Measurements from ENCODE around the gene CFLAR. TPM values are rescaled to one million over a fixed set of nuclear protein-coding genes. Genes with fewer than 3 reads are reported as not detected.

The CFLAR gene
- total RNA-seq, 4 donors from 2014 or later, result 157 to 492 (median 249) TPM

DNA sequence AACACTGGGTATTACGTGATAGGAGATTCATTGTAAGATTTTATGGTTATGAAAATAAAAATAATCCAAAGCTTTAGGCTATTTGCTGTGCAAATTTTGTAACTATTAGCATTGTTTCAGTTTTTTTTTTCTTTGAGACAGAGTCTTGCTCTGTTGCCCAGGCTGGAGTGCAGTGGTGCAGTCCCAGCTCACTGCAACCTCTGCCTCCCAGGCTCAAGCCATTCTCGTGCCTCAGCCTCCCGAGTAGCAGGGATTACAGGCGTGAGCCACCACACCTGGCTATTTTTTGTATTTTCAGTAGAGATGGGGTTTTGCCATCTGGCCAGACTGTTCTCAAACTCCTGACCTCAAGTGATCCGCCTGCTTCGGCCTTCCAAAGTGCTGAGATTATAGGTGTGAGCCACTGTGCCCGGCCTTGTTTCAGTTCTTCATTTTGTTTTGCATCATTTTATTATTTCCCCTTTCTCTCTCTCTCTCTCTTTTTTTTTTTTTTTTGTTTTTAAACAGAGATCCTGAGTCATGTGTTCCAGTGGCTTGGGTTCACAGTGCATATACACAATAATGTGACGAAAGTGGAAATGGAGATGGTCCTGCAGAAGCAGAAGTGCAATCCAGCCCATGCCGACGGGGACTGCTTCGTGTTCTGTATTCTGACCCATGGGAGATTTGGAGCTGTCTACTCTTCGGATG lies 92.7 kb downstream of the CFLAR start:
- WGBS, 2 donors, result 93% methylated on average over 12 of the region's 12 CpGs
- Histone ChIP-seq H3K36me3 (no peaks in the 10 kb centered on the region), H3K4me1 (peaks cover 2 to 6% of the 10 kb centered on the region in 2 donors), H3K27ac (no peak overlapping the region), H3K9me3 (no peaks in the 10 kb centered on the region), H3K4me3 (replicated peaks in 1 of 3) (no peak overlapping the region), H3K27me3 (no peaks in the 10 kb centered on the region)
- DNase-seq, result no peak
- TF ChIP-seq CTCF (IDR thresholded peaks at IDR 0.05) (no peak), POLR2A (IDR thresholded peaks at IDR 0.05) (no peak)
- intact Hi-C loops (cut with DNase I), result no loop called here

DNA sequence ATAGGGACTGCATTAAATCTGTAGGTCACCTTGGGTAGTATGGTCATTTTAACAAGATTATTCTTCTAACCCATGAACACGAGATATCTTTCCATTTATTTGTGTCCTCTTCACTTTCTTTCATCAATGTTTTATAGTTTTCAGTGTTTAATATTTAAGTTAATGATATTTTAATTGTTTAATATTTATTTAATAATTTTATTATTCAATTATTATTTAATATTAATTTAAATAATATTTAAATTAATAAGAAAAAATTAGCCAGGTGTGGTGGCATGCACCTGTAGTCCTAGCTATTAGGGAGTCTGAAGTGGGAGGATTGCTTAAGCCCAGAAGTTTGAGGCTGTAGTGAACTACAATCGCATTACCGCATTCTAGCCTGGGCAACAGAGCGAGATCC lies 100.0 kb downstream of the CFLAR start:
- H3K27me3 ChIP-seq, result no peaks in the 10 kb centered on the region
- intact Hi-C loops (cut with DNase I), result no loop called here
- TF ChIP-seq POLR2A (IDR thresholded peaks at IDR 0.05), result no peak
- TF ChIP-seq CTCF (IDR thresholded peaks at IDR 0.05), result no peak
- 96 to 99% methylated on average over 4 of the region's 4 CpGs for WGBS, 2 donors
- H3K9me3 ChIP-seq, result no peaks in the 10 kb centered on the region
- H3K4me1 ChIP-seq, result peaks cover 19 to 23% of the 10 kb centered on the region in 2 donors
- no peak overlapping the region for H3K4me3 ChIP-seq (replicated peaks in 1 of 3)
- H3K36me3 ChIP-seq, result no peaks in the 10 kb centered on the region
- H3K27ac ChIP-seq, result no peak overlapping the region
- no peak for DNase-seq

- TF ChIP-seq CTCF (IDR thresholded peaks at IDR 0.05) (no peak), POLR2A (IDR thresholded peaks at IDR 0.05) (no peak)
- Histone ChIP-seq H3K4me1 (peaks cover 19 to 25% of the 10 kb centered on the region in 2 donors), H3K4me3 (replicated peaks in 1 of 3) (no peak overlapping the region), H3K9me3 (no peaks in the 10 kb centered on the region), H3K27ac (no peak overlapping the region), H3K36me3 (no peaks in the 10 kb centered on the region), H3K27me3 (no peaks in the 10 kb centered on the region)
- WGBS, 2 donors, result 94 to 100% methylated on average over 1 of the region's 1 CpG
- DNase-seq, result no peak
- intact Hi-C loops (cut with DNase I), result no loop called here
Measured at GRCh38 chr2:201216918-201217317, 101.0 kb downstream of the CFLAR start.

DNA sequence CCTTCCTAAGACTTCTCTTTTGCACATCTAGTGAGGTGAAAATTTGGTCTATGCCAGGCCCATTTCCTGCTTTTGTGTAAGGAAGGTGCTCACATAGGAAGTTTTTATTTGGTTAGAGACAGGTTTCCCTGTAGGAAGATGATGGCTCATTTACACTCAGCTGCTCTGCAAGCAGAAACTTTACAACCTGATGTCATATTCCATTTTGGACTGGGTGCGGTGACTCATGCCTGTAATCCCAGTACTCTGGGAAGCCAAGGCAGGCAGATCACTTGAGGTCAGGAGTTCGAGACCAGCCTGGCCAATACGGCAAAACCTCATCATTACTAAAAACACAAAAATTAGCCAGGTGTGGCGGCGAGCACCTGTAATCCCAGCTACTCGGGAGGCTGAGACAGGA lies 102.8 kb downstream of the CFLAR start:
- intact Hi-C loops (cut with DNase I), result no loop called here
- Histone ChIP-seq H3K9me3 (no peaks in the 10 kb centered on the region), H3K4me1 (peaks cover 19 to 31% of the 10 kb centered on the region in 2 donors)

More for the DNA sequence above, 102.8 kb downstream of the CFLAR start:
- TF ChIP-seq CTCF (IDR thresholded peaks at IDR 0.05), result no peak
- TF ChIP-seq POLR2A (IDR thresholded peaks at IDR 0.05), result no peak
- H3K27me3 ChIP-seq, result no peaks in the 10 kb centered on the region
- peak overlapping the region in 1 of 3 donors; percentile 77 for H3K27ac ChIP-seq
- no peak for DNase-seq
- H3K36me3 ChIP-seq, result no peaks in the 10 kb centered on the region
- H3K4me3 ChIP-seq (replicated peaks in 1 of 3), result no peak overlapping the region
- WGBS, 2 donors, result 92 to 95% methylated on average over 6 of the region's 6 CpGs

Data from thyroid gland (tissue), 4 donors.